ENCODE data around the gene CCDC148. TPM values are rescaled to one million over a fixed set of nuclear protein-coding genes. Genes with fewer than 3 reads are reported as not detected.
A peak's percentile ranks its signal among the peaks of the same experiment; 100 is the strongest.

Gene CCDC148
- total and polyA plus RNA-seq, 2 donors (not counting 3 experiments of a cell fraction or from before 2014, with no cell fraction given): 0.04 to 0.69 TPM

- intact Hi-C loops (cut with micrococcal nuclease) (no loop called here), dilution Hi-C loops (cut with MboI; ENCODE audit: extremely low pct_ligation_motif_present, low sequenced_read_pairs) (no loop called here)
- H2AFZ ChIP-seq (ENCODE audit: low read depth, low read length): no peak overlapping the region
- H3K27me3 ChIP-seq (ENCODE audit: control insufficient read depth in 2 of 2, insufficient read depth in 2 of 2, low read length in 2 of 2): peaks cover 19 to 21% of the 10 kb centered on the region in 2 experiments
- H3K9me1 ChIP-seq (replicated peaks; ENCODE audit: control insufficient read depth, extremely low read depth, insufficient read depth, low read length): no peaks in the 10 kb centered on the region
- CTCF ChIA-PET: interaction anchor here (1.0 to 1.1 kb wide), 3 partner anchors 30 to 570 kb away, joined by 3 read pairs; partner anchors contain the start of genes CCDC148 and PKP4
- H3K9ac ChIP-seq (replicated peaks; ENCODE audit: extremely low read depth, insufficient read depth, low read length): no peak overlapping the region
- H3K4me3 ChIP-seq (replicated peaks in 1 of 3; ENCODE audit: insufficient read depth in 1 of 3, low read depth in 1 of 3, low read length in 3 of 3): no peak overlapping the region
- H3K27ac ChIP-seq (ENCODE audit: insufficient read depth, low read depth, low read length): no peak overlapping the region
- H3K4me1 ChIP-seq (ENCODE audit: control insufficient read depth, extremely low read depth, insufficient read depth, low read length): peaks cover 7% of the 10 kb centered on the region
- no peak for TF ChIP-seq MYC (IDR thresholded peaks at IDR 0.05; ENCODE audit: low read depth, low read length)
- H3K4me2 ChIP-seq (ENCODE audit: insufficient read depth, low read length): no peak overlapping the region
- peak; percentile 50 for FAIRE-seq
- no peaks in the 10 kb centered on the region for H3K79me2 ChIP-seq (ENCODE audit: control insufficient read depth, insufficient read depth, low read length)
- POLR2A ChIA-PET: no interaction called here
- BruUV-seq (replicated peaks): no TSS peak
- no peaks in the 10 kb centered on the region for H4K20me1 ChIP-seq (replicated peaks; ENCODE audit: control insufficient read depth, extremely low read depth, insufficient read depth, low read length)
- no peaks in the 10 kb centered on the region for H3K36me3 ChIP-seq (ENCODE audit: control insufficient read depth in 2 of 2, extremely low read depth in 1 of 2, insufficient read depth in 2 of 2, low read length in 2 of 2)
- no peaks in the 10 kb centered on the region for H3K9me3 ChIP-seq (replicated peaks; ENCODE audit: control insufficient read depth, insufficient read depth, low read length)
- DNase-seq (ENCODE audit: low read depth, low spot score): no peak
Measured at GRCh38 chr2:158184556-158185343, 271.8 kb downstream of the CCDC148 start.

DNA sequence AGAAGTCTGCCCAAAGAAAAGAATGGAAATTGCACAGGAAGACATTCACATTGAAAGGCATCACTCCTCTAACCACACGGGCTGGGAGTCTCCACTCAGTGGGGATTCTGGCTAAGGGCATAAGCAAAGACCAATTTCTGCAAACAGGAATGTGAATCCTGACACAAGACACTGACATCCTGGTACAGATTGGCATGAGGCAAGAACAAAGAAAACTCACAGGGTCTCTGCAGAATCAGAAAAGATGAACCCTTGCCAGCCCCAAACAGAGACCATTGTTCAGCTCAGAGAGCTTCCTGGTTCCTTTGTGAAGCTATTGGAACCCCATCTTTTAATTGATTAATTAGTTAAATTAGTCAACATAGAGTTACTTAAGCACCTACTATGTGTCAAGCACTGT is 272.6 kb downstream of the CCDC148 start:
- Histone ChIP-seq H3K9me1 (replicated peaks; ENCODE audit: control insufficient read depth, extremely low read depth, insufficient read depth, low read length) (no peaks in the 10 kb centered on the region), H3K4me2 (ENCODE audit: insufficient read depth, low read length) (no peak overlapping the region), H3K4me1 (ENCODE audit: control insufficient read depth, extremely low read depth, insufficient read depth, low read length) (peaks cover under 1% of the 10 kb centered on the region), H3K79me2 (ENCODE audit: control insufficient read depth, insufficient read depth, low read length) (no peaks in the 10 kb centered on the region), H3K4me3 (replicated peaks in 1 of 3; ENCODE audit: insufficient read depth in 1 of 3, low read depth in 1 of 3, low read length in 3 of 3) (no peak overlapping the region), H3K9ac (replicated peaks; ENCODE audit: extremely low read depth, insufficient read depth, low read length) (no peak overlapping the region), H3K36me3 (ENCODE audit: control insufficient read depth in 2 of 2, extremely low read depth in 1 of 2, insufficient read depth in 2 of 2, low read length in 2 of 2) (no peaks in the 10 kb centered on the region), H4K20me1 (replicated peaks; ENCODE audit: control insufficient read depth, extremely low read depth, insufficient read depth, low read length) (no peaks in the 10 kb centered on the region), H3K27me3 (ENCODE audit: control insufficient read depth in 2 of 2, insufficient read depth in 2 of 2, low read length in 2 of 2) (peaks cover 19 to 21% of the 10 kb centered on the region in 2 experiments), H3K9me3 (replicated peaks; ENCODE audit: control insufficient read depth, insufficient read depth, low read length) (no peaks in the 10 kb centered on the region), H3K27ac (ENCODE audit: insufficient read depth, low read depth, low read length) (no peak overlapping the region), H2AFZ (ENCODE audit: low read depth, low read length) (no peak overlapping the region)
- CTCF ChIA-PET: interaction anchor here (1.0 to 1.1 kb wide), 2 partner anchors 272 to 571 kb away, joined by 3 read pairs; partner anchors contain the start of genes CCDC148 and PKP4
- intact Hi-C loops (cut with micrococcal nuclease) (no loop called here), dilution Hi-C loops (cut with MboI; ENCODE audit: extremely low pct_ligation_motif_present, low sequenced_read_pairs) (no loop called here)
- no peak for FAIRE-seq
- DNase-seq (ENCODE audit: low read depth, low spot score): no peak
- POLR2A ChIA-PET: no interaction called here
- TF ChIP-seq MYC (IDR thresholded peaks at IDR 0.05; ENCODE audit: low read depth, low read length) (no peak), EZH2 (IDR thresholded peaks at IDR 0.05; ENCODE audit: borderline replicate concordance, low read depth, low read length, severe bottlenecking) (no peak), JUN (IDR thresholded peaks at IDR 0.05; ENCODE audit: borderline replicate concordance, insufficient read depth, insufficient read length, low read depth) (no peak), POLR2A (IDR thresholded peaks at IDR 0.05; ENCODE audit: low read depth, low read length) (no peak), MAX (IDR thresholded peaks at IDR 0.05; ENCODE audit: insufficient read depth, insufficient read length) (no peak), POLR2AphosphoS5 (IDR thresholded peaks at IDR 0.05; ENCODE audit: insufficient read depth, low read depth, low read length) (no peak), FOS (IDR thresholded peaks at IDR 0.05; ENCODE audit: borderline replicate concordance, insufficient read depth, low read length) (no peak), GATA2 (IDR thresholded peaks at IDR 0.05; ENCODE audit: insufficient read depth, insufficient read length, low read depth, low read length) (no peak)
- TF ChIP-seq, protein P1, sequence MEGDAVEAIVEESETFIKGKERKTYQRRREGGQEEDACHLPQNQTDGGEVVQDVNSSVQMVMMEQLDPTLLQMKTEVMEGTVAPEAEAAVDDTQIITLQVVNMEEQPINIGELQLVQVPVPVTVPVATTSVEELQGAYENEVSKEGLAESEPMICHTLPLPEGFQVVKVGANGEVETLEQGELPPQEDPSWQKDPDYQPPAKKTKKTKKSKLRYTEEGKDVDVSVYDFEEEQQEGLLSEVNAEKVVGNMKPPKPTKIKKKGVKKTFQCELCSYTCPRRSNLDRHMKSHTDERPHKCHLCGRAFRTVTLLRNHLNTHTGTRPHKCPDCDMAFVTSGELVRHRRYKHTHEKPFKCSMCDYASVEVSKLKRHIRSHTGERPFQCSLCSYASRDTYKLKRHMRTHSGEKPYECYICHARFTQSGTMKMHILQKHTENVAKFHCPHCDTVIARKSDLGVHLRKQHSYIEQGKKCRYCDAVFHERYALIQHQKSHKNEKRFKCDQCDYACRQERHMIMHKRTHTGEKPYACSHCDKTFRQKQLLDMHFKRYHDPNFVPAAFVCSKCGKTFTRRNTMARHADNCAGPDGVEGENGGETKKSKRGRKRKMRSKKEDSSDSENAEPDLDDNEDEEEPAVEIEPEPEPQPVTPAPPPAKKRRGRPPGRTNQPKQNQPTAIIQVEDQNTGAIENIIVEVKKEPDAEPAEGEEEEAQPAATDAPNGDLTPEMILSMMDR (IDR thresholded peaks at IDR 0.05; ENCODE audit: extremely low read depth in 1 of 2, insufficient read depth in 1 of 2, low read depth in 1 of 2, low read length in 2 of 2): no peak
- no TSS peak for BruUV-seq (replicated peaks)

Data from endothelial cell of umbilical vein (primary cell).